ENCODE data around the gene ZNF609.

Gene ZNF609

GRCh38 chr15:64730151-64730550, 269.8 kb downstream of the ZNF609 start:
- Histone ChIP-seq H2AFZ (ENCODE audit: low read length, unreplicated experiment) (no peak overlapping the region), H3K4me1 (ENCODE audit: control insufficient read depth, insufficient read depth, low read length, unreplicated experiment) (no peaks in the 10 kb centered on the region), H3K27ac (ENCODE audit: low read depth, low read length) (no peak overlapping the region), H3K79me2 (ENCODE audit: control insufficient read depth, insufficient read depth, low read length, unreplicated experiment) (no peaks in the 10 kb centered on the region), H3K27me3 (ENCODE audit: insufficient read depth, low read length) (no peaks in the 10 kb centered on the region), H3K36me3 (ENCODE audit: insufficient read depth, low read length) (no peaks in the 10 kb centered on the region), H3K4me3 (ENCODE audit: low read depth, low read length) (no peak overlapping the region)

GRCh38 chr15:64731012-64731804, 270.8 kb downstream of the ZNF609 start:
- no peak overlapping the region for H3K27ac ChIP-seq (ENCODE audit: low read depth, low read length)
- H3K79me2 ChIP-seq (ENCODE audit: control insufficient read depth, insufficient read depth, low read length, unreplicated experiment), result no peaks in the 10 kb centered on the region
- H3K27me3 ChIP-seq (ENCODE audit: insufficient read depth, low read length), result no peaks in the 10 kb centered on the region
- H3K36me3 ChIP-seq (ENCODE audit: insufficient read depth, low read length), result no peaks in the 10 kb centered on the region
- H2AFZ ChIP-seq (ENCODE audit: low read length, unreplicated experiment), result no peak overlapping the region
- no peaks in the 10 kb centered on the region for H3K4me1 ChIP-seq (ENCODE audit: control insufficient read depth, insufficient read depth, low read length, unreplicated experiment)
- H3K4me3 ChIP-seq (ENCODE audit: low read depth, low read length), result no peak overlapping the region; the same call in 1 of the 2 replicates

GRCh38 chr15:64731805-64732151, 271.4 kb downstream of the ZNF609 start:
- H3K27ac ChIP-seq (ENCODE audit: low read depth, low read length), result no peak overlapping the region
- H3K79me2 ChIP-seq (ENCODE audit: control insufficient read depth, insufficient read depth, low read length, unreplicated experiment), result no peaks in the 10 kb centered on the region
- H3K4me3 ChIP-seq (ENCODE audit: low read depth, low read length), result no peak overlapping the region
- H2AFZ ChIP-seq (ENCODE audit: low read length, unreplicated experiment), result no peak overlapping the region
- no peaks in the 10 kb centered on the region for H3K4me1 ChIP-seq (ENCODE audit: control insufficient read depth, insufficient read depth, low read length, unreplicated experiment)
- H3K36me3 ChIP-seq (ENCODE audit: insufficient read depth, low read length), result no peaks in the 10 kb centered on the region
- no peaks in the 10 kb centered on the region for H3K27me3 ChIP-seq (ENCODE audit: insufficient read depth, low read length)

GRCh38 chr15:64732156-64732860, 271.9 kb downstream of the ZNF609 start:
- H3K27me3 ChIP-seq (ENCODE audit: insufficient read depth, low read length), result no peaks in the 10 kb centered on the region
- no peak overlapping the region for H3K4me3 ChIP-seq (ENCODE audit: low read depth, low read length)
- H3K27ac ChIP-seq (ENCODE audit: low read depth, low read length), result no peak overlapping the region
- no peaks in the 10 kb centered on the region for H3K36me3 ChIP-seq (ENCODE audit: insufficient read depth, low read length)
- no peaks in the 10 kb centered on the region for H3K4me1 ChIP-seq (ENCODE audit: control insufficient read depth, insufficient read depth, low read length, unreplicated experiment)
- no peaks in the 10 kb centered on the region for H3K79me2 ChIP-seq (ENCODE audit: control insufficient read depth, insufficient read depth, low read length, unreplicated experiment)
- H2AFZ ChIP-seq (ENCODE audit: low read length, unreplicated experiment), result no peak overlapping the region

Data from ACC112 (cell line).